Measurements from ENCODE around the gene ARHGEF12. TPM values are rescaled to one million over a fixed set of nuclear protein-coding genes. Genes with fewer than 3 reads are reported as not detected.

The ARHGEF12 gene
- polyA plus RNA-seq, 3 donors: 0.25 to 0.87 (median 0.27) TPM

- Mint-ChIP-seq H3K27me3 (ENCODE audit: low read depth in 3 of 3) (peaks cover 26 to 48% (median 28%) of the 10 kb centered on the region in 3 donors), H3K4me3 (no peak overlapping the region), H3K27ac (no peak overlapping the region), H3K36me3 (no peaks in the 10 kb centered on the region), H3K4me1 (peaks cover 17% of the 10 kb centered on the region), H3K9me3 (peaks cover 0 to 3% (median 1%) of the 10 kb centered on the region in 7 donors)
- H3K4me2 ChIP-seq (replicated peaks; ENCODE audit: extremely low read depth, low read length, poor library complexity, severe bottlenecking): no peak overlapping the region
- TF ChIP-seq, protein P1, sequence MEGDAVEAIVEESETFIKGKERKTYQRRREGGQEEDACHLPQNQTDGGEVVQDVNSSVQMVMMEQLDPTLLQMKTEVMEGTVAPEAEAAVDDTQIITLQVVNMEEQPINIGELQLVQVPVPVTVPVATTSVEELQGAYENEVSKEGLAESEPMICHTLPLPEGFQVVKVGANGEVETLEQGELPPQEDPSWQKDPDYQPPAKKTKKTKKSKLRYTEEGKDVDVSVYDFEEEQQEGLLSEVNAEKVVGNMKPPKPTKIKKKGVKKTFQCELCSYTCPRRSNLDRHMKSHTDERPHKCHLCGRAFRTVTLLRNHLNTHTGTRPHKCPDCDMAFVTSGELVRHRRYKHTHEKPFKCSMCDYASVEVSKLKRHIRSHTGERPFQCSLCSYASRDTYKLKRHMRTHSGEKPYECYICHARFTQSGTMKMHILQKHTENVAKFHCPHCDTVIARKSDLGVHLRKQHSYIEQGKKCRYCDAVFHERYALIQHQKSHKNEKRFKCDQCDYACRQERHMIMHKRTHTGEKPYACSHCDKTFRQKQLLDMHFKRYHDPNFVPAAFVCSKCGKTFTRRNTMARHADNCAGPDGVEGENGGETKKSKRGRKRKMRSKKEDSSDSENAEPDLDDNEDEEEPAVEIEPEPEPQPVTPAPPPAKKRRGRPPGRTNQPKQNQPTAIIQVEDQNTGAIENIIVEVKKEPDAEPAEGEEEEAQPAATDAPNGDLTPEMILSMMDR (IDR thresholded peaks at IDR 0.05): no peak
- intact Hi-C loops (cut with micrococcal nuclease): no loop called here
- H3K4me1 ChIP-seq (ENCODE audit: control insufficient read depth in 1 of 2, insufficient read depth in 2 of 2, low read length in 2 of 2): peaks cover 10% of the 10 kb centered on the region in 2 donors
- WGBS (ENCODE audit: insufficient coverage): 57% methylated on average over 3 of the region's 3 CpGs
- no peaks in the 10 kb centered on the region for H3K9me3 ChIP-seq (replicated peaks in 1 of 2; ENCODE audit: control insufficient read depth in 1 of 2, insufficient read depth in 1 of 2, low read length in 2 of 2)
- H4K20me1 ChIP-seq (ENCODE audit: insufficient read depth, low read length): no peaks in the 10 kb centered on the region
- H3K27ac ChIP-seq (ENCODE audit: low read depth in 1 of 2, low read length in 2 of 2): no peak overlapping the region
- H3K4me3 ChIP-seq (replicated peaks in 1 of 3; ENCODE audit: low read depth in 2 of 3, low read length in 3 of 3): no peak overlapping the region
- no peaks in the 10 kb centered on the region for H3K36me3 ChIP-seq (replicated peaks in 1 of 2; ENCODE audit: control insufficient read depth in 1 of 2, insufficient read depth in 2 of 2, low read length in 2 of 2)
- peaks cover 22 to 45% of the 10 kb centered on the region in 2 donors for H3K27me3 ChIP-seq (ENCODE audit: control insufficient read depth in 2 of 2, insufficient read depth in 2 of 2, low read length in 2 of 2)
- no peak overlapping the region for H2AFZ ChIP-seq (ENCODE audit: insufficient read depth, low read depth, low read length, poor library complexity, severe bottlenecking)
- no peak overlapping the region for H3K9ac ChIP-seq (ENCODE audit: insufficient read depth, low read length, poor library complexity, severe bottlenecking)
- no peaks in the 10 kb centered on the region for H3K79me2 ChIP-seq (ENCODE audit: insufficient read depth, low read length)
- no peak for DNase-seq
These were observed 45.3 kb upstream of the ARHGEF12 start for GRCh38 chr11:120290956-120291355.

GRCh38 chr11:120293038-120293800 is 43.0 kb upstream of the ARHGEF12 start:
- Histone ChIP-seq H3K27ac (ENCODE audit: low read depth in 1 of 2, low read length in 2 of 2) (no peak overlapping the region), H4K20me1 (ENCODE audit: insufficient read depth, low read length) (no peaks in the 10 kb centered on the region), H3K4me3 (replicated peaks in 1 of 3; ENCODE audit: low read depth in 2 of 3, low read length in 3 of 3) (no peak overlapping the region), H3K27me3 (ENCODE audit: control insufficient read depth in 2 of 2, insufficient read depth in 2 of 2, low read length in 2 of 2) (peaks cover 21 to 52% of the 10 kb centered on the region in 2 donors), H2AFZ (ENCODE audit: insufficient read depth, low read depth, low read length, poor library complexity, severe bottlenecking) (no peak overlapping the region), H3K36me3 (replicated peaks in 1 of 2; ENCODE audit: control insufficient read depth in 1 of 2, insufficient read depth in 2 of 2, low read length in 2 of 2) (no peaks in the 10 kb centered on the region), H3K4me2 (replicated peaks; ENCODE audit: extremely low read depth, low read length, poor library complexity, severe bottlenecking) (no peak overlapping the region), H3K4me1 (ENCODE audit: control insufficient read depth in 1 of 2, insufficient read depth in 2 of 2, low read length in 2 of 2) (peaks cover 10% of the 10 kb centered on the region in 2 donors), H3K9me3 (replicated peaks in 1 of 2; ENCODE audit: control insufficient read depth in 1 of 2, insufficient read depth in 1 of 2, low read length in 2 of 2) (no peaks in the 10 kb centered on the region), H3K9ac (ENCODE audit: insufficient read depth, low read length, poor library complexity, severe bottlenecking) (no peak overlapping the region), H3K79me2 (ENCODE audit: insufficient read depth, low read length) (no peaks in the 10 kb centered on the region)
- DNase-seq: no peak
- Mint-ChIP-seq H3K4me3 (peak overlapping the region in 1 of 2 donors; percentile 31), H3K9me3 (peaks cover 0 to 7% (median 1%) of the 10 kb centered on the region in 7 donors), H3K27ac (no peak overlapping the region), H3K4me1 (peaks cover 17% of the 10 kb centered on the region), H3K36me3 (no peaks in the 10 kb centered on the region), H3K27me3 (ENCODE audit: low read depth in 3 of 3) (peaks cover 30 to 64% (median 32%) of the 10 kb centered on the region in 3 donors)
- WGBS (ENCODE audit: insufficient coverage): no CpG with 5 or more reads among the region's 5 CpGs
- intact Hi-C loops (cut with micrococcal nuclease): no loop called here
- TF ChIP-seq, protein P1 (IDR thresholded peaks at IDR 0.05): no peak
